HG03039 (cell line): ENCODE measurements around the gene FGFRL1.

ENCODE experiments used
- ATAC-seq: cut with Tn5 transposase; IDR thresholded peaks from one replicate; pipeline ENCODE4 v1.9.1; 2021; ENCODE audit warnings: mild to moderate bottlenecking, moderate library complexity; ENCODE audit not compliant: unreplicated experiment

The FGFRL1 gene

GRCh38 chr4:1062419-1062818, 51.0 kb downstream of the FGFRL1 start:
- no peak for ATAC-seq

GRCh38 chr4:1065732-1066131, 54.3 kb downstream of the FGFRL1 start:
- ATAC-seq: no peak

- no peak for ATAC-seq
These were observed 58.0 kb downstream of the FGFRL1 start for GRCh38 chr4:1069394-1069793.

GRCh38 chr4:1072830-1073446, 61.5 kb downstream of the FGFRL1 start:
- ATAC-seq: no peak

- no peak for ATAC-seq
These were observed 62.7 kb downstream of the FGFRL1 start for GRCh38 chr4:1074077-1074476.

- no peak for ATAC-seq
These were observed 63.8 kb downstream of the FGFRL1 start for GRCh38 chr4:1075225-1075624.

GRCh38 chr4:1075809-1076699, 64.6 kb downstream of the FGFRL1 start:
- no peak for ATAC-seq
